ENCODE results near the gene HDAC9.

Gene HDAC9

DNA sequence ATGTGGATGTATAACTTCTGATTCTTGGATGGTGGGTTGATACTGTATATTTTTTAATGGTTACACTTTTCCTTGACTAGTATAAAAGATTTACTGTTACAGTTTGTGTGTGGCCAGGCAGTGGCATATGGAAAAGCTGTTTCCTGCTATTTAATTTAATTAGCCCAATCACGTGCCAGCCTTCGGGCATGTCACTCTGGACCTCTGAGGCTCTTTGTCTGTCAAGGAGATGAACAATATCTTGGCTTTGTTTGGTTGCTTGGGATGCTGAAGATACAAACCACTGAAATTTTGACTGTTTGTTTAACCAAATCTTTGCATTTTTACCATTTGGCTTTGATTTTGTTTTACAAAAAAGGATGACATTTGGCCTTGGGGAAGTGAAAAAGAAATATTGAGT lies 185.0 kb downstream of the HDAC9 start:
- Histone ChIP-seq H3K9me3 (ENCODE audit: control insufficient read depth, insufficient read depth, low read length) (no peaks in the 10 kb centered on the region), H3K36me3 (ENCODE audit: insufficient read depth, low read length) (0 out of 2 replicates have a peak, but pooled peaks cover 2% of the 10 kb centered on the region), H3K4me1 (ENCODE audit: insufficient read depth, low read length) (no peaks in the 10 kb centered on the region)

DNA sequence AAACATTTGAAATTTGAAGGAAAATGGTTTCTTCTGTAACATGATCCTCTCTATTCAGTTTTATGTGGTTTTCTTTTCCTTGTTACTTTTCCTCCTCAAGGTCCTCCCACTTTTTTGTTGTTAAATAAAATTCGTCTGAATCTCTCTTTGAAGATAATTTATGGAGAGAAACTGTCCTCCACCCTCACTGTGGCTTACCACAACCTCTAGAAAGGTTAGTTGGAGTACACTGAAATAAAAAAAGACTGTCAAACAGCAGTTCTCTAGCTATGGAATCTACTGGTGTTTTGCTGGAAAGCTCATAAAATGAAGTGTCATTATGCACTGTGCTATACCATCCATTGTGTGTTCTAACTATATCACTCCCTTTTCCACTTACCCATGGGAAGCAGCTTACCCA lies 189.4 kb downstream of the HDAC9 start:
- no peak overlapping the region for H3K9ac ChIP-seq (ENCODE audit: low read depth, low read length)
- 0 out of 2 replicates have a peak, but pooled peaks cover 5% of the 10 kb centered on the region for H3K4me1 ChIP-seq (ENCODE audit: insufficient read depth, low read length)
- H3K36me3 ChIP-seq (ENCODE audit: insufficient read depth, low read length): 0 out of 2 replicates have a peak, but pooled peaks cover 2% of the 10 kb centered on the region
- no peaks in the 10 kb centered on the region for H3K9me3 ChIP-seq (ENCODE audit: control insufficient read depth, insufficient read depth, low read length)

More for the DNA sequence above, 185.0 kb downstream of the HDAC9 start:
- no peak overlapping the region for H3K9ac ChIP-seq (ENCODE audit: low read depth, low read length)

DNA sequence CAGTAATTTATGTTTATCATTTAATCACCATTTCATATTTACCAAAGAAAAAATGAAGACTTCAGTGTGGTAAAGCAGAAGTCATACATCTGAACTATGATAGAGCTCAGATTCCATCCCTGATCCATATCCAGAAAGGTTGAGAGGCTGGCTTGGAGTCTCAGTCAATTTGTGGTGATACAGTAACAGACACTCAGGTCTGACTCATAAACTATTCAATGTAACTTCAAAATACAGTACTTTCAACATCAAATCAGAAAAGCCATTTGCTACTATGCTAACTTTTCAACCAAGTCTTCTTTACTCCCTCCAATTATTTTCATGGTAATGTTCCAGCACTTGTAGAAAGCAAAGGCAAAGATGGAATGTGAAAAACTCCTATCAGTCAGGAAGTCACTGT lies 190.4 kb downstream of the HDAC9 start:
- no peaks in the 10 kb centered on the region for H3K9me3 ChIP-seq (ENCODE audit: control insufficient read depth, insufficient read depth, low read length)
- H3K9ac ChIP-seq (ENCODE audit: low read depth, low read length): no peak overlapping the region
- H3K4me1 ChIP-seq (ENCODE audit: insufficient read depth, low read length): 0 out of 2 replicates have a peak, but pooled peaks cover 5% of the 10 kb centered on the region
- H3K36me3 ChIP-seq (ENCODE audit: insufficient read depth, low read length): 0 out of 2 replicates have a peak, but pooled peaks cover 2% of the 10 kb centered on the region

DNA sequence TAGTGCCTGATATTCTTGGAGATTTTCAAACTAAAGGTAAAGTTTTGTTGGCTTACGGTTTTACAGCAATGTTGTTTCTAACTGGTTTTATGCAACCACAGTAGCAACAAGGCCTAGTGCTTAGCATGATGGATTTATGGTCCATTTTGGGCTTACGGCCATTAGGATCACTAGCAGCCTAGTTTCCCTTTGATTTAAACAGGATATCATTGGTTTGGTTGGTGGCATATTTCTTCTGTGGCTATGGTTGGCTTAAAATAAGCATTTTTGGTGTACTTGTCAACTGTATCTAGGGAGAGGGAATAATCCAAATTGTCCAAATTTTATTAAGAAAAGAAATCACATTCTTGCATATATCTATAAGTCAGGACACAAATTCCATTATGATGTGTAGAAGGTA lies 194.0 kb downstream of the HDAC9 start:
- Histone ChIP-seq H3K9me3 (ENCODE audit: control insufficient read depth, insufficient read depth, low read length) (no peaks in the 10 kb centered on the region), H3K4me1 (ENCODE audit: insufficient read depth, low read length) (0 out of 2 replicates have a peak, but pooled peaks cover 5% of the 10 kb centered on the region), H3K36me3 (ENCODE audit: insufficient read depth, low read length) (0 out of 2 replicates have a peak, but pooled peaks cover 2% of the 10 kb centered on the region), H3K9ac (ENCODE audit: low read depth, low read length) (no peak overlapping the region)

DNA sequence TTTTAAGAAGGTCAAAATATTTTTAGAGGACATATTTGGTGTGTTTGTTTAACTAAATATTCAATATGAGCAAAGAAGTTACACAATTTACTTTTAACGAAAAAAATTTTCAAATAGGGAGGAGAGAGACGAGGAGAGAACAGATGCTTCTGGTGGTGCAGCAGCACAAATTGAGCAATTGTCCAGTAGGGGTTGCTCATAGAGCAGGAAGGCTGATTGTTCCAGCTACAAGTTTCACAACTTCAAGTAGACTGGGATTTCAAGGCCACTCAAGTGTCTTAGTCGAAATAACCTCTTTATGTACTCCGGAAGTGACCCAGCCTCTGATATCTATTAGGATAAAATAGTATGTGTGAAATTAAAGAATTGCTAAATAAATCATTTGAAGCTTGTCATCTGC lies 197.9 kb downstream of the HDAC9 start:
- H3K4me1 ChIP-seq (ENCODE audit: insufficient read depth, low read length): no peaks in the 10 kb centered on the region
- no peaks in the 10 kb centered on the region for H3K36me3 ChIP-seq (ENCODE audit: insufficient read depth, low read length)
- H3K9ac ChIP-seq (ENCODE audit: low read depth, low read length): no peak overlapping the region
- H3K9me3 ChIP-seq (ENCODE audit: control insufficient read depth, insufficient read depth, low read length): no peaks in the 10 kb centered on the region

DNA sequence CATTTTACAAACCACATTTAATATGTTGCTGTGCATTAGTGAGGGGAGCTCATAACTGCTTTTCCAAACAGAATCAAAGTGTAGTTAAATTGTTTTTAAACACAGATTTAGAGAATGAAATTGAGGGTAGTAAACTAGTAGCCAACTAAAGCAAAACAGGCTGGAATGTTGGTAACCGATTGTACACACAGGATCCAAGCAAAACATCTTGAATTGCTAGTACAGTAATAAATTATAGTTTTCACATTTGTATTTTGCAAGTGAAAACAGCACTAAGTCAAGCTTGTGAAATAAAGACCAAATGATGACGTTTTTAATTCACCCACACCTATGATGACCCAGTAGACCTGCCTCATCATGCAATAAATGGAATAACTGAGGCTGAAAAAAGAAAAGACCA lies 198.3 kb downstream of the HDAC9 start:
- Histone ChIP-seq H3K9ac (ENCODE audit: low read depth, low read length) (no peak overlapping the region), H3K36me3 (ENCODE audit: insufficient read depth, low read length) (no peaks in the 10 kb centered on the region), H3K4me1 (ENCODE audit: insufficient read depth, low read length) (no peaks in the 10 kb centered on the region)

DNA sequence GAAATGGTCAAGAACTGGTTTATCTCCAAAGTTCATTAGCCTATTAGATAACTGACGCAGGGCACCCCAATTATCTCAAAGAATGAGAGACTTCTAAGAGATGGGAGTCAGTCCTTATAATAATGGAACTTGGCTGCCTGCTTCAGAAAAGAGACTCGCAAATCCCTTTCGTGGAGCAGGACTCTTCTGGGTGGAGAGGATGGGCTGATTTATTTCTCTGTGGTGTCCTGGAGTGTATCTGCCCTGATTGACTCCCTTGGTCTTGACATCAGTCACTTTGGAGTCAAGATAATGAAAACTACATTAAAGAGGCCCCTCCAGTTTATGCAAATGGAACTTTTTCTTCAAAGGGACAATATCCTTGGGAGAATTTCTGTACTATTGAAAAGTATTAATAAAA lies 198.9 kb downstream of the HDAC9 start:
- Histone ChIP-seq H3K9ac (ENCODE audit: low read depth, low read length) (no peak overlapping the region), H3K9me3 (ENCODE audit: control insufficient read depth, insufficient read depth, low read length) (no peaks in the 10 kb centered on the region), H3K36me3 (ENCODE audit: insufficient read depth, low read length) (no peaks in the 10 kb centered on the region), H3K4me1 (ENCODE audit: insufficient read depth, low read length) (no peaks in the 10 kb centered on the region)

More for the DNA sequence above, 198.3 kb downstream of the HDAC9 start:
- no peaks in the 10 kb centered on the region for H3K9me3 ChIP-seq (ENCODE audit: control insufficient read depth, insufficient read depth, low read length)

DNA sequence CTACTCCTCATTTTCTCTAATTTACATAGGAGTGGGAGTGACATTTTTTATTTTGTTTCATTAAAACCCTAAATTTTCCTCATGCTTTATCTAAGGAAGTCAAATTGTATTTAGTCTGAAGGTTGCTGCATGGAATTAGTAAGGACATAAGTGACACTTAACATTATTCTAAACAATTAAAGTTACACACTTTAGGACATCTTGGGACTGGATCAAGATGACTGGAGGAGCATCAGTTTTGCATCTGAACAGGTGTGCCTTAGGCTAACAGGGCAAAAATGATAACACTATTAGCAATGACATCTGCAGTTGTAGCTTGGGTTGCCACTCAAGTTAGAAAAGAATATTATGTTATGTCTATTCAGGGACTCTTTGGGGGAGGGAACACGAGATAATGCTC lies 199.4 kb downstream of the HDAC9 start:
- Histone ChIP-seq H3K36me3 (ENCODE audit: insufficient read depth, low read length) (no peaks in the 10 kb centered on the region), H3K9ac (ENCODE audit: low read depth, low read length) (no peak overlapping the region)

DNA sequence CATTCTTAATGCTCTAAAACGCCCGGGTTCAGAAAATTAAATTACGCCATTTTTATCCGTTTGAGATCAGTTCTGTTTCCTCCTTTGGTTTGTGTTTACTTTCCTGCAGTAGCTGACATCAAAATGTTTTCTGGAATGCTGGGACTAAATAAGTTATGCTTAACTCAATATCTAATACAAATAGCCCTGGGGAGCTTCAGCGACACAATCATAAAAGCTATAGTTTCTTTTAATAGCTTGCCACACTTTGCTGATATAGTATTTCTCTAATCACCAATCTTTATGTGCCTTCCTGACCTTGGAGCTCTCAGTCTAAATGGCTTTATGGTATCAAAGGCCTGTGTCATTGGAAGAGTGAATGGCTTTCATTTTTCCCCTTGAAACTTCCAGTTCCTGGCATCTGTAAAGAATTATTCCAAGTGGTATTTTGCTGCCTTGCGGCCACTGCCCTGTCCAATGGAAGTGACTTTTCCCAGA lies 202.7 kb downstream of the HDAC9 start:
- Histone ChIP-seq H3K4me1 (ENCODE audit: insufficient read depth, low read length) (no peaks in the 10 kb centered on the region), H3K9ac (ENCODE audit: low read depth, low read length) (no peak overlapping the region), H3K9me3 (ENCODE audit: control insufficient read depth, insufficient read depth, low read length) (no peaks in the 10 kb centered on the region), H3K36me3 (ENCODE audit: insufficient read depth, low read length) (no peaks in the 10 kb centered on the region)

More for the DNA sequence above, 199.4 kb downstream of the HDAC9 start:
- Histone ChIP-seq H3K9me3 (ENCODE audit: control insufficient read depth, insufficient read depth, low read length) (no peaks in the 10 kb centered on the region), H3K4me1 (ENCODE audit: insufficient read depth, low read length) (no peaks in the 10 kb centered on the region)

DNA sequence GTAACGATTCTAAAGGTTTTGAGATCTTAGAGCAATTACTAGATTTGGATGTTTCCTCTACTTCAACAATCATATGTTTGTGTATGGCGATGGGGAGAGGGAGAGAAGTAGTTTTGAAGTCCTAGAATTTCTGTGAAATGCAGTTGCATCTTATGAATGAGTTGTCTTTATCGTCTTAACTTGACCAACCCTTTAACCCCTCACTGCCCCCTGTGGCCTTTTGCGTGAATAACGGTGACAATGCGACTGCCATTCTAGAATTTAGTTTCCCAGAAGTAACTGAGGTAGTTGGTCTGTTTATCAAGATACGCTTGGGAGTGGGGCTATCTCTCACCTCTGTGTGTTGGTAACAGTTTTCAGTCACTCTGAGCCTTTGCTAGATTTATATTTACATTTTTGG lies 204.6 kb downstream of the HDAC9 start:
- Histone ChIP-seq H3K9me3 (ENCODE audit: control insufficient read depth, insufficient read depth, low read length) (no peaks in the 10 kb centered on the region), H3K4me1 (ENCODE audit: insufficient read depth, low read length) (no peaks in the 10 kb centered on the region), H3K36me3 (ENCODE audit: insufficient read depth, low read length) (no peaks in the 10 kb centered on the region), H3K9ac (ENCODE audit: low read depth, low read length) (no peak overlapping the region)

DNA sequence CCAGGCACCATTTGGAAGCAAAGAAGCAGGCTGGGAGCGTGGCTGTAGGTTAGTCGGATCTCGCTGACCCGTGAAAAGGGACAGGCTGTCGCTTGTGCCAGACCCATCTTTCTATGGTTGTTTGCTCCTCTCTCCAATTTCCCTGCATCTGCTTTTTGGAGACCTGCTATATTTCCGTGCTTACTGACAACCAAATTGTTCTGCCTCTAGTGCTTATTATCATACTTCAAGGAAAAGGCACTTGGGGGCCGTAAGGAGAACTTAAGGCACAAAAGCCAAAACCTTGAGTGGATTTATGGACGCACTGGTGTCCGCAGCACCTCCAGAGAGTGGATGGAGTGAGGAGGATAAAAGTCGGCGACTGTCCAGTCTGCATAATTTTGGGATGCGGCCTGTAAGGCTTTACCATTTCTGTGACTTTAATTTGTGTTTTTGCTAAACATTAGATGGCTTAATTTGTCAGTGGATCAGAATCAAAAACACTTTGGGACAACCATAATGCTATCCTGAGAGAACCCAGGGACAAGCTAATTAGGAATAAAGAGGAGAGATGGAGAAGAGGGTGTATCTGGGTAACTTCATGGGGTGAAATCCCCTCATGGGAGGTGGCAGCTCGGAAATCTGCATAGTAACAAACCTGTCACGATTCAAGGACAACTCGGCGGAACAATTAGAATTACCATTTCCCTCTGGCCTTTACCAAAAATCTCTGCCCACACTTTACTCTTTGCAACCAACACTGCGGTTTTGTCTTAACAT lies 206.7 kb downstream of the HDAC9 start:
- H3K9me3 ChIP-seq (ENCODE audit: control insufficient read depth, insufficient read depth, low read length): no peaks in the 10 kb centered on the region
- no peaks in the 10 kb centered on the region for H3K4me1 ChIP-seq (ENCODE audit: insufficient read depth, low read length)
- H3K36me3 ChIP-seq (ENCODE audit: insufficient read depth, low read length): no peaks in the 10 kb centered on the region

DNA sequence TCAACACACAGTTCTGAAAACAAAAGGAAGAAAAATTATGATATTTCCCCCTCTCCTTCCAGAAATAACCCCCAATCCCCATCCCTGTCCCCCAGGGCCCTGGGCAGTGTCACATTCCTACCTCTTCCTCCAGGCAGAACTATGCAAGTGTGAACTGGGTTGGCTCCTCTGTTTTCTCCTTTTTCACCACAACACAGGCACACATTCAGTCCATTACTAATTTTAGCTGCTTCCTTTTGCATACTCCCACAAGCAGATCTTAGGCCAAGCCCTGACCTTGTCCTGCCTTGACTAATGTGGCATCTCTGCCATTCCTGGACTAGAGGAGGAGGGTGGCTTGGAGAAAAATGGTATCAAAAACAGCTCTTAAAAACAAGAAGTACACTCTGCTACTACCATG lies 208.1 kb downstream of the HDAC9 start:
- Histone ChIP-seq H3K9ac (ENCODE audit: low read depth, low read length) (no peak overlapping the region), H3K9me3 (ENCODE audit: control insufficient read depth, insufficient read depth, low read length) (no peaks in the 10 kb centered on the region), H3K4me1 (ENCODE audit: insufficient read depth, low read length) (no peaks in the 10 kb centered on the region), H3K36me3 (ENCODE audit: insufficient read depth, low read length) (no peaks in the 10 kb centered on the region)

More for the DNA sequence above, 206.7 kb downstream of the HDAC9 start:
- H3K9ac ChIP-seq (ENCODE audit: low read depth, low read length): no peak overlapping the region

DNA sequence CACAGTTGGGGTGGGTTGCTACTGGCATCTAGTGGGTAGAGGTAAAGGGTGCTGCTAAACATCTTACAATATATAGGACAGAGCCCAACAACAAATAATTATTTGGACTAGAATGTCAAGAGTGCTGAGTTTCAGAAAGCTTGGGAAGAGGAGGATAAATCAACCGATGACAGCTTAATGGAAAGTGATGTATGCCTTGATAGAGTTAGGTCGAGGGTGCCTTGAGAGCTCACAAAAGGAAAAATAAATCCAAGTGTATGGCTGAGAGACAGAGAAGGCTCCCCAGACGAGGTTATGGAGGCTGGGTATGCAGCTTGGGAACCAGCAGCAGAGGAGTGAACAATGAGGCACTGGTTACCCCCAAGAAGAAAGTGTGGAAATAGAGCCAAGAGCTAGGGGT lies 211.1 kb downstream of the HDAC9 start:
- Histone ChIP-seq H3K9me3 (ENCODE audit: control insufficient read depth, insufficient read depth, low read length) (no peaks in the 10 kb centered on the region), H3K9ac (ENCODE audit: low read depth, low read length) (no peak overlapping the region), H3K4me1 (ENCODE audit: insufficient read depth, low read length) (no peaks in the 10 kb centered on the region), H3K36me3 (ENCODE audit: insufficient read depth, low read length) (no peaks in the 10 kb centered on the region)

DNA sequence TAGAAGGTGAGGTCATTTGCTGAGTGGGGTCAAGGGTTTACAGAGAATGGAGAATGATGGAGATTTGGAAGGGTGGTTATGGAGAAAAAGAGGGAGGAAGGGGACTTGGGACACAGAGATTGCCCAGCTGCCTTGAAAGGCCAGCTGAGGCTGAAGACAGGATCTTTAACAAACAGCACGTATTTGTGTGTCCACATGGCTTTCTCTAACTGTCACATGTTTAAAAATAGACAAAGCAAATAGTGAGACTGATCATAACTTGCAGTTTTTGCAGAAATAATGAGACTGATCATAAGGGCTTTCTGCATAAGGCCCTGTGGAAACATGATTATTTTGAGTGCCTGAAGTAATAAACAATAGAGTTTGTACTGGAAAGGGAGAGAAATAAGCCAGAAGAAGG lies 212.7 kb downstream of the HDAC9 start:
- Histone ChIP-seq H3K9ac (ENCODE audit: low read depth, low read length) (no peak overlapping the region), H3K9me3 (ENCODE audit: control insufficient read depth, insufficient read depth, low read length) (no peaks in the 10 kb centered on the region), H3K36me3 (ENCODE audit: insufficient read depth, low read length) (no peaks in the 10 kb centered on the region), H3K4me1 (ENCODE audit: insufficient read depth, low read length) (no peaks in the 10 kb centered on the region)

DNA sequence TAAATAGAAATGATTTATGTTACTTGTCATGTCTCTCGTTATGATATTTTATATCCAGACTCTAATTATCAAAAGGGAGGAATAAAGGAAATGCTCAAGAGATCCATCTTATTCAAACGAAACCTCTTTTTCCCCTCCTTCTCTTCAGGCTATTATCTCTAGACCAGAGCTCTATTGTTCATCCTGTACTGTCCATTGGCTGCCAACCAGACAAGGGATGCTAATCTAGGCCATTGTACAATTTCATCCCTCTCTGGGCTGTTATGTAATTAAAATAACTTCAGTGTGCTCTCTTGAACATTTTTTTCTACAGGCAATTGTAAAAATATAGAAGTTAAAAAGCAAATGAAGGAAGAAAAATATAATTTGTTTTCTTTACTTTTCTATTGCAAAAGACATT lies 220.4 kb downstream of the HDAC9 start:
- Histone ChIP-seq H3K9me3 (ENCODE audit: control insufficient read depth, insufficient read depth, low read length) (no peaks in the 10 kb centered on the region; the same call in 1 of the 2 replicates), H3K36me3 (ENCODE audit: insufficient read depth, low read length) (no peaks in the 10 kb centered on the region), H3K9ac (ENCODE audit: low read depth, low read length) (no peak overlapping the region), H3K4me1 (ENCODE audit: insufficient read depth, low read length) (no peaks in the 10 kb centered on the region)
